Measurements from ENCODE around the gene SETD2. TPM values are rescaled to one million over a fixed set of nuclear protein-coding genes. Genes with fewer than 3 reads are reported as not detected.

Gene SETD2
- total and polyA plus RNA-seq, 2 of the 8 experiments (the other 6 are each of a cell fraction or from before 2014, with no cell fraction given): 15.7 to 46.3 TPM

DNA sequence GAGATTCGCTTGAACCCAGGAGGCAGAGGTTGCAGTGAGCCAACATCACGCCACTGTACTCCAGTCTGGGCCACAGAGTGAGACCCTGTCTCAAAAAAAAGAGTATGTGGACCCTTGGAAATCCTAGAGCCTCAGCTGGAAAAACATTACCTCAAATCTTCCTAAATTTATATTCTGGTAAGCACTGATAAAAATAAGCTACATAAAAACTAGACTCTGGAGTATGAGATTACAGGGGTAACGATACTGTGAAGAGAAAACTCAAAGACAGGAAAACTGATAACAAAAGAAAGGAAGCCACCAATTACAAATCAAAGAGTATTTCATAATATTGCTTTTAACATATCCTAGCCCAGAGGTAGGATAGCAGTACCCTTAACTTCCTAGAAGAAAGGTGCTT lies 30.3 kb downstream of the SETD2 start:
- TF ChIP-seq EGR1 (IDR thresholded peaks at IDR 0.05; ENCODE audit: borderline replicate concordance, low read depth, low read length): no peak
- TF ChIP-seq YY1 (IDR thresholded peaks at IDR 0.05; ENCODE audit: low read depth, low read length): no peak
- no peak for TF ChIP-seq CBX8 (IDR thresholded peaks at IDR 0.05; ENCODE audit: borderline replicate concordance, low read depth, low read length)
- no peak for TF ChIP-seq SUZ12 (IDR thresholded peaks at IDR 0.05; ENCODE audit: low read length)
- TF ChIP-seq SP2 (IDR thresholded peaks at IDR 0.05; ENCODE audit: low read length): no peak
- no peak for TF ChIP-seq TAF7 (optimal IDR thresholded peaks at IDR 0.05; ENCODE audit: borderline replicate concordance, low read depth, low read length)
- no peak for TF ChIP-seq KDM1A (IDR thresholded peaks at IDR 0.05; ENCODE audit: borderline replicate concordance, low read length)
- no peak for TF ChIP-seq NANOG (IDR thresholded peaks at IDR 0.05; ENCODE audit: insufficient read depth, low read depth, low read length, poor library complexity, severe bottlenecking)
- no peak for TF ChIP-seq SIX5 (IDR thresholded peaks at IDR 0.05; ENCODE audit: low read depth, low read length)
- TF ChIP-seq KDM4A (IDR thresholded peaks at IDR 0.05; ENCODE audit: low read depth, low read length, severe bottlenecking): no peak
- TF ChIP-seq ZNF274 (IDR thresholded peaks at IDR 0.05; ENCODE audit: borderline replicate concordance, extremely low read depth, low read length): no peak
- H4K20me1 ChIP-seq (replicated peaks in 1 of 2; ENCODE audit: control insufficient read depth in 1 of 2, insufficient read depth in 2 of 2, low read length in 2 of 2): peaks cover 0 to 3% of the 10 kb centered on the region in 2 experiments

More for the DNA sequence above, 30.3 kb downstream of the SETD2 start:
- Histone ChIP-seq H2BK120ac (replicated peaks; ENCODE audit: low read depth, low read length) (no peak overlapping the region), H3K23ac (ENCODE audit: insufficient read length) (no peak overlapping the region), H4K8ac (ENCODE audit: extremely low read depth, insufficient read depth, low read length) (no peak overlapping the region), H3K4me1 (replicated peaks in 1 of 4; ENCODE audit: control insufficient read depth in 3 of 4, insufficient read depth in 4 of 4, low read length in 3 of 4) (peaks cover 0 to 4% (median 1%) of the 10 kb centered on the region in 4 experiments; a peak in 1 of 7 replicates), H3K36me3 (ENCODE audit: control insufficient read depth in 2 of 4, insufficient read depth in 4 of 4, low read length in 3 of 4) (no peaks in the 10 kb centered on the region), H3K56ac (replicated peaks; ENCODE audit: insufficient read length, low read depth, low read length) (no peak overlapping the region), H4K91ac (replicated peaks; ENCODE audit: insufficient read length, low read length) (no peak overlapping the region), H2BK12ac (ENCODE audit: low read depth, low read length) (no peak overlapping the region), H3K27me3 (replicated peaks in 1 of 4; ENCODE audit: control insufficient read depth in 3 of 4, extremely low read depth in 1 of 4, insufficient read depth in 3 of 4, low read length in 3 of 4) (no peaks in the 10 kb centered on the region), H4K5ac (ENCODE audit: insufficient read length, low read depth, low read length) (no peak overlapping the region), H3K9ac (replicated peaks in 1 of 4; ENCODE audit: extremely low read depth in 1 of 4, low read depth in 3 of 4, low read length in 3 of 4) (no peak overlapping the region), H2BK20ac (ENCODE audit: low read length) (no peak overlapping the region), H3K4ac (replicated peaks; ENCODE audit: insufficient read length, low read depth, low read length) (no peak overlapping the region), H2AK5ac (ENCODE audit: low read depth, low read length) (no peak overlapping the region), H3K4me2 (ENCODE audit: insufficient read depth in 1 of 2, low read depth in 2 of 2, low read length in 2 of 2) (peak overlapping the region in 1 of 2 experiments; percentile 21; a peak in 1 of 4 replicates), H3K4me3 (ENCODE audit: extremely low read depth in 1 of 4, insufficient read depth in 2 of 4, low read depth in 3 of 4, low read length in 4 of 4) (no peak overlapping the region), H2BK15ac (ENCODE audit: low read length) (no peak overlapping the region), H3K18ac (ENCODE audit: extremely low read depth, low read length) (no peak overlapping the region), H3K9me3 (ENCODE audit: insufficient read depth in 2 of 2, low read depth in 1 of 2, low read length in 1 of 2) (no peaks in the 10 kb centered on the region), H3K23me2 (ENCODE audit: low read depth, low read length) (no peaks in the 10 kb centered on the region; the same call in 1 of the 2 replicates), H3K14ac (ENCODE audit: insufficient read length) (no peak overlapping the region), H3K79me1 (ENCODE audit: low read depth, low read length) (peaks cover 6% of the 10 kb centered on the region), H3K27ac (ENCODE audit: low read depth, low read length) (no peak overlapping the region), H2BK5ac (ENCODE audit: low read depth, low read length) (no peak overlapping the region), H3K79me2 (ENCODE audit: control insufficient read depth in 1 of 2, insufficient read depth in 2 of 2, low read length in 2 of 2) (peaks cover 0 to 85% of the 10 kb centered on the region in 2 experiments; a peak in 3 of 4 replicates), H2AFZ (ENCODE audit: low read length) (no peak overlapping the region)
- no peak for DNase-seq (ENCODE audit: low read depth in 1 of 2, low spot score in 2 of 2)
- POLR2A ChIA-PET (ENCODE audit: partially characterized antibody): no interaction called here
- WGBS, 2 experiments (ENCODE audit: extremely low coverage in 1 of 2, insufficient coverage in 1 of 2, insufficient read length in 1 of 2, insufficient replicate concordance in 2 of 2, low coverage in 1 of 2, low lambda C conversion rate in 2 of 2, missing lambda C conversion rate in 1 of 2): 92% methylated on average over 3 of the region's 3 CpGs; no CpG with 5 or more reads in 1 of the 2 experiments
- no peak for FAIRE-seq
- CTCF ChIA-PET (ENCODE audit: partially characterized antibody): no interaction called here

Measured in H1 (cell line).